Skeletal muscle tissue (tissue), 4 donors: Measurements from ENCODE around the gene MYO9A. TPM values are rescaled to one million over a fixed set of nuclear protein-coding genes. Genes with fewer than 3 reads are reported as not detected.
"Not testable (repeated sequence)": the region's sequence is repeated elsewhere in the genome, so short reads cannot be mapped to it uniquely, and the experiment has no call there.

Experiments used
- H3K27ac ChIP-seq: one replicate; pipeline ENCODE4 v1.7.0; 2013; ENCODE audit warnings: mild to moderate bottlenecking, low read depth, low read length, inconsistent platforms
- H3K27me3 ChIP-seq, 3 donors: one replicate each; pipeline ENCODE4 v1.7.0; 2013; ENCODE audit warnings: low read length in 3 of 3; ENCODE audit not compliant: control insufficient read depth in 3 of 3, insufficient read depth in 3 of 3
- H3K36me3 ChIP-seq, 3 donors: one replicate each; pipeline ENCODE4 v1.7.0; 2013; ENCODE audit warnings: low read length in 3 of 3; ENCODE audit not compliant: control insufficient read depth in 3 of 3, insufficient read depth in 3 of 3
- H3K4me1 ChIP-seq, 3 donors: one replicate each; pipeline ENCODE4 v1.7.0; 2013; ENCODE audit warnings: low read length in 3 of 3, mild to moderate bottlenecking in 3 of 3; ENCODE audit not compliant: control insufficient read depth in 3 of 3, insufficient read depth in 3 of 3
- H3K4me3 ChIP-seq, 3 donors: one replicate each; pipeline ENCODE4 v1.7.0; 2013; ENCODE audit warnings: low read length in 3 of 3
- H3K9ac ChIP-seq, 3 donors: one replicate each; pipeline ENCODE4 v1.7.0; 2013; ENCODE audit warnings: low read length in 3 of 3, mild to moderate bottlenecking in 3 of 3, moderate library complexity in 2 of 3, low read depth in 1 of 3
- H3K9me3 ChIP-seq, 3 donors: one replicate each; pipeline ENCODE4 v1.7.0; 2013; ENCODE audit warnings: low read length in 3 of 3; ENCODE audit not compliant: control insufficient read depth in 3 of 3
- total RNA-seq: library from RNA; depleted of rRNA; stranded (reverse); fragments of >200 nt; gene quantifications from one replicate; pipeline ENCODE4 v1.2.3, GENCODE V29; 2014
- donor health status: Osteomylitis.

The MYO9A gene
- total RNA-seq, 1 donor from 2014 or later, result 88.2 TPM

GRCh38 chr15:72116731-72117485, 1.0 kb downstream of the MYO9A start:
- no peaks in the 10 kb centered on the region for H3K27me3 ChIP-seq
- peak overlapping the region; percentile 79 to 99 (median 91) for H3K4me3 ChIP-seq
- H3K27ac ChIP-seq, result peak overlapping the region; percentile 95
- peak overlapping the region; percentile 84 to 94 (median 92) for H3K9ac ChIP-seq
- no peaks in the 10 kb centered on the region for H3K36me3 ChIP-seq
- peaks cover 17 to 32% (median 28%) of the 10 kb centered on the region in 3 donors for H3K4me1 ChIP-seq
- H3K9me3 ChIP-seq, result no peaks in the 10 kb centered on the region

GRCh38 chr15:72113347-72114031, 4.5 kb downstream of the MYO9A start:
- Histone ChIP-seq H3K4me1 (peaks cover 14 to 25% (median 21%) of the 10 kb centered on the region in 3 donors), H3K4me3 (peak overlapping the region in 1 of 3 donors; percentile 38), H3K9ac (peak overlapping the region in 1 of 3 donors; percentile 21), H3K9me3 (no peaks in the 10 kb centered on the region), H3K36me3 (no peaks in the 10 kb centered on the region), H3K27me3 (no peaks in the 10 kb centered on the region), H3K27ac (peak overlapping the region; percentile 43)

- Histone ChIP-seq H3K36me3 (no peaks in the 10 kb centered on the region), H3K27me3 (no peaks in the 10 kb centered on the region), H3K9ac (peak overlapping the region in 1 of 3 donors; percentile 21), H3K4me3 (no peak overlapping the region), H3K9me3 (no peaks in the 10 kb centered on the region), H3K27ac (peak overlapping the region; percentile 65), H3K4me1 (peaks cover 14 to 25% (median 21%) of the 10 kb centered on the region in 3 donors)
Measured at GRCh38 chr15:72112805-72113204, 5.1 kb downstream of the MYO9A start.

GRCh38 chr15:72112116-72112515, 5.8 kb downstream of the MYO9A start:
- no peaks in the 10 kb centered on the region for H3K9me3 ChIP-seq
- H3K9ac ChIP-seq, result peak overlapping the region in 1 of 3 donors; percentile 2
- H3K27me3 ChIP-seq, result no peaks in the 10 kb centered on the region
- H3K4me3 ChIP-seq, result no peak overlapping the region
- H3K4me1 ChIP-seq, result peaks cover 14 to 25% (median 22%) of the 10 kb centered on the region in 3 donors
- no peaks in the 10 kb centered on the region for H3K36me3 ChIP-seq
- peak overlapping the region; percentile 65 for H3K27ac ChIP-seq

- no peaks in the 10 kb centered on the region for H3K9me3 ChIP-seq
- H3K4me3 ChIP-seq, result no peak overlapping the region
- H3K27ac ChIP-seq, result no peak overlapping the region
- no peaks in the 10 kb centered on the region for H3K27me3 ChIP-seq
- H3K36me3 ChIP-seq, result no peaks in the 10 kb centered on the region
- no peak overlapping the region for H3K9ac ChIP-seq
- peaks cover 11 to 22% (median 19%) of the 10 kb centered on the region in 3 donors for H3K4me1 ChIP-seq
Measured at GRCh38 chr15:72110355-72110754, 7.6 kb downstream of the MYO9A start.

GRCh38 chr15:72106068-72106467, 11.9 kb downstream of the MYO9A start:
- Histone ChIP-seq H3K4me1 (peaks cover 7 to 16% (median 9%) of the 10 kb centered on the region in 3 donors), H3K27ac (no peak overlapping the region), H3K4me3 (no peak overlapping the region), H3K27me3 (no peaks in the 10 kb centered on the region), H3K9ac (no peak overlapping the region), H3K9me3 (no peaks in the 10 kb centered on the region), H3K36me3 (no peaks in the 10 kb centered on the region)

GRCh38 chr15:72105111-72105510, 12.8 kb downstream of the MYO9A start:
- Histone ChIP-seq H3K9ac (no peak overlapping the region), H3K27me3 (no peaks in the 10 kb centered on the region), H3K27ac (no peak overlapping the region), H3K4me3 (no peak overlapping the region), H3K36me3 (no peaks in the 10 kb centered on the region), H3K4me1 (peaks cover 7 to 16% (median 9%) of the 10 kb centered on the region in 3 donors), H3K9me3 (no peaks in the 10 kb centered on the region)

- H3K4me1 ChIP-seq, result peaks cover 4 to 12% (median 9%) of the 10 kb centered on the region in 3 donors
- H3K27ac ChIP-seq, result not testable (repeated sequence)
Measured at GRCh38 chr15:72100551-72100950, 17.4 kb downstream of the MYO9A start.

GRCh38 chr15:72099155-72099554, 18.8 kb downstream of the MYO9A start:
- H3K27ac ChIP-seq, result no peak overlapping the region
- no peaks in the 10 kb centered on the region for H3K27me3 ChIP-seq
- no peak overlapping the region for H3K9ac ChIP-seq
- no peaks in the 10 kb centered on the region for H3K36me3 ChIP-seq
- no peak overlapping the region for H3K4me3 ChIP-seq
- H3K9me3 ChIP-seq, result no peaks in the 10 kb centered on the region
- peaks cover 2 to 10% (median 8%) of the 10 kb centered on the region in 3 donors for H3K4me1 ChIP-seq

More at GRCh38 chr15:72100551-72100950, 17.4 kb downstream of the MYO9A start:
- H3K4me3 ChIP-seq, H3K27me3 ChIP-seq, H3K9ac ChIP-seq, H3K36me3 ChIP-seq, H3K9me3 ChIP-seq: not testable (repeated sequence)

- H3K9ac ChIP-seq, result no peak overlapping the region
Measured at GRCh38 chr15:72098040-72098439, 19.9 kb downstream of the MYO9A start.

More at GRCh38 chr15:72098040-72098439, 19.9 kb downstream of the MYO9A start:
- no peak overlapping the region for H3K4me3 ChIP-seq
- H3K27me3 ChIP-seq, result no peaks in the 10 kb centered on the region
- H3K9me3 ChIP-seq, result no peaks in the 10 kb centered on the region
- H3K4me1 ChIP-seq, result peaks cover 0 to under 1% (median 0%) of the 10 kb centered on the region in 3 donors
- no peak overlapping the region for H3K27ac ChIP-seq
- no peaks in the 10 kb centered on the region for H3K36me3 ChIP-seq
